Muscle of arm (tissue), 12 donors: ENCODE measurements around the gene RPH3AL. TPM values are rescaled to one million over a fixed set of nuclear protein-coding genes. Genes with fewer than 3 reads are reported as not detected.
A peak's percentile ranks its signal among the peaks of the same experiment; 100 is the strongest.
"Not testable (repeated sequence)": the region's sequence is repeated elsewhere in the genome, so short reads cannot be mapped to it uniquely, and the experiment has no call there.

ENCODE experiments used
- DNase-seq: peaks from one replicate; pipeline ENCODE4 v3.0.0-alpha.2; 2013
- polyA plus RNA-seq, 12 donors: library from polyadenylated mRNA; unstranded; fragments of 120-200 nt; gene quantifications; one replicate each; pipeline ENCODE4 v1.2.1, GENCODE V29; 2013; ENCODE audit not compliant: insufficient read length in 12 of 12

Gene RPH3AL
- polyA plus RNA-seq, 12 donors: 2.5 to 16.6 (median 4.4) TPM; not detected in 1

GRCh38 chr17:320139-320538, 32.5 kb downstream of the RPH3AL start:
- no peak for DNase-seq

DNA sequence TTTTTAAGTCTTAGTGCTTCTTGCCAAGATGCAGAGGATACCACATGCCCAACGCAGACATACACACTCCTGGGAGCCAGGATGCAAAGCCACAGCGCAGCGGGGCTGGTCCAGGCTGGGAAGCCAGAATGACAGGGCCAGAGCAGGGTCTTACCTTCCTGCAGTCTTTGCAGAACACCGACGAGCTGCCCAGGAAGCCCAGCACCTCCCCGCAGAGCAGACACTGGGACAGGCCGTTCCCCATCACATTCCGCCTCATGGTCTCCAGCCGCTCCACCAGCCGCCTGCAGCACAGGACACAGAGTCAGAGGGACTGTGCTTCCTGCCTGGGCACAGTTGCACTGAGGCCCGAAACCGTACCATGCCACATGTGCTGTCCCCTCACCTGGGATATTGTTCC, 33.3 kb downstream of the RPH3AL start:
- DNase-seq: no peak

GRCh38 chr17:317070-317469, 35.5 kb downstream of the RPH3AL start:
- not testable (repeated sequence) for DNase-seq

DNA sequence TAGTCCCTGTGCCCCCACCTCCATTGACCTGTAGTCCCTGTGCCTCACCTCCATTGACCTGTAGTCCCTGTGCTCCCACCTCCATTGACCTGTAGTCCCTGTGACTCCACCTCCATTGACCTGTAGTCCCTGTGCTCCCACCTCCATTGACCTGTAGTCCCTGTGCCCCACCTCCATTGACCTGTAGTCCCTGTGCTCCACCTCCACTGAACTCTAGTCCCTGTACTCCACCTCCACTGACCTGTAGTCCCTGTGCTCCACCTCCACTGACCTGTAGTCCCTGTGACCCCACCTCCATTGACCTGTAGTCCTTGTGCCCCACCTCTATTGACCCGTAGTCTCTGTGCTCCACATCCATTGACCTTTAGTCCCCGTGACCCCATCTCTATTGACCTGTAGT, 37.2 kb downstream of the RPH3AL start:
- DNase-seq: not testable (repeated sequence)

DNA sequence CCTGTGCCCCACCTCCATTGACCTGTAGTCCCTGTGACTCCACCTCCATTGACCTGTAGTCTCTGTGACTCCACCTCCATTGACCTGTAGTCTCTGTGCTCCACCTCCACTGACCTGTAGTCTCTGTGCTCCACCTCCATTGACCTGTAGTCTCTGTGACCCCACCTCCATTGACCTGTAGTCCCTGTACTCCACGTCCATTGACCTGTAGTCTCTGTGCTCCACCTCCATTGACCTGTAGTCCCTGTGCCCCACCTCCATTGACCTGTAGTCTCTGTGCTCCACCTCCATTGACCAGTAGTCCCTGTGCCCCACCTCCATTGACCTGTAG, 38.0 kb downstream of the RPH3AL start:
- not testable (repeated sequence) for DNase-seq

GRCh38 chr17:313911-314613, 38.5 kb downstream of the RPH3AL start:
- no peak for DNase-seq

DNA sequence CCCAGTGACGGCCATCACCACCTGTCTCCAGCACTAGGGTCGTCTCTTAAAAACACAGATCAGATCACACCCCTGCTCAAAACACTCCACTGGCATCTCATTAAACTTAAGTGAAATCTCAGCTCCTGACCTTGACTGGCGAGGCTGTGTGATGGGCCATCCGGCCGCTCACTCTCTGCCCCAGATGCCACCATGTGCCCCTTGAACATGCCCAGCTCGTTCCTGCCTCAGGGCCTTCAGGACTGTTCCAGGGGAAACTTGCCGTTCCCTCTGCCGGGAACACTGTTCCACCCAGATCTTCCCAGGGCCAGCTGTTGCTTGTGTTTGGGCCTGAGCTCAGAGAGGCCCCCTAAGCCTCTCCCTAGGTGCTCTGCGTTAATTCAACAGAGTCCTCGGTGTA, 39.4 kb downstream of the RPH3AL start:
- no peak for DNase-seq

GRCh38 chr17:312476-313148, 40.0 kb downstream of the RPH3AL start:
- DNase-seq: no peak

DNA sequence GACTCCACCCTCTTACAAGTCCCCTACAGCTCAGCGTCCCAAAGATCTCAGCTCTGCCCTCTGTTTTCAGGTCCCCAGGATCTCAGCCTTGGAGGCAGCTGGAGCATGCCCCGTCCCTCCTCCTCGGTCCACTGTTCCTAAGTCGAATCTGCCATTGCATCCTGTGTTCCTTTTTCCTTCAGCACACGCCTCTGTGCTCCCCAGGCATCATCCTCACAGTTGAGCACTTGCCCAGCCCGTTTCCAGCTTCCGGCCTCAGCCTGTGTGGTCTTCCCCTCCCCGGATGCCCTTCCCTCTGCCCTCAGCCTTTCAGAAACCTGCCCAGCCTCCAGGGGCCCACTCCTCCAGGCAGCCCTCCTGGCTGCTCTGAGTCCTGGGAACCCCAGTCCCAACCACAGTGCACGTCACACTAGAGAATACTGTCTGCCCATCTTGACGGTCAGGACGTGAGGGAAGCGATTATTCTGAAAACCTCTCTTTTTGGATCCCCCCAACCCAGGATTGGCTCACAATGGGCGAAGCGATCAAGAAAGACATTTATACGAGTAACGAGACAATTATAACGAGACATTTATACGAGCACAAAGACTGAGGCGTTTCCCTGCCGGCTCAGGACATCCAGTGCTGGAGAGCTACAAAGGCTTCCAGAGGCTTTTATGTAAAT, 41.4 kb downstream of the RPH3AL start:
- no peak for DNase-seq

GRCh38 chr17:310111-311010, 42.2 kb downstream of the RPH3AL start:
- no peak for DNase-seq

DNA sequence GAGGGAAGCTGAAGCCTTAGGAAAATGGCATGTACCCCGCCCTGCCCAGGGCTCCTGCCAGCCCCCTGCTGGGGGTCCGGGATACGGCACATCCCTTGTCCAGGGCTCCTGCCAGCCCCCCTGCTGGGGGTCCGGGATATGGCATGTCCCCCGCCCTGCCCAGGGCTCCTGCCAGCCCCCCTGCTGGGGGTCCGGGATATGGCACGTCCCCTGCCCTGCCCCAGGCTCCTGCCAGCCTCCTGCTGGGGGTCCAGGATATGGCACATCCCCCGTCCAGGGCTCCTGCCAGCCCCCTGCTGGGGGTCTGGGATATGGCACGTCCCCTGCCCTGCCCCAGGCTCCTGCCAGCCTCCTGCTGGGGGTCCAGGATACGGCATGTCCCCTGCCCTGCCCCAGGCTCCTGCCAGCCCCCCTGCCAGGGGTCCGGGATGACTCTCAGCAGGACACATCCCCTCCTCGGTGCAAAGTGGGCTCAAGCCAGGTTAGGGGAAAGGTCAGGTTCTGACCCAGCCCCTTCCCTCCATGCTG, 43.2 kb downstream of the RPH3AL start:
- no peak for DNase-seq

GRCh38 chr17:307741-308507, 44.7 kb downstream of the RPH3AL start:
- DNase-seq: peak; percentile 81

- no peak for DNase-seq
Measured at GRCh38 chr17:307295-307691, 45.3 kb downstream of the RPH3AL start.

DNA sequence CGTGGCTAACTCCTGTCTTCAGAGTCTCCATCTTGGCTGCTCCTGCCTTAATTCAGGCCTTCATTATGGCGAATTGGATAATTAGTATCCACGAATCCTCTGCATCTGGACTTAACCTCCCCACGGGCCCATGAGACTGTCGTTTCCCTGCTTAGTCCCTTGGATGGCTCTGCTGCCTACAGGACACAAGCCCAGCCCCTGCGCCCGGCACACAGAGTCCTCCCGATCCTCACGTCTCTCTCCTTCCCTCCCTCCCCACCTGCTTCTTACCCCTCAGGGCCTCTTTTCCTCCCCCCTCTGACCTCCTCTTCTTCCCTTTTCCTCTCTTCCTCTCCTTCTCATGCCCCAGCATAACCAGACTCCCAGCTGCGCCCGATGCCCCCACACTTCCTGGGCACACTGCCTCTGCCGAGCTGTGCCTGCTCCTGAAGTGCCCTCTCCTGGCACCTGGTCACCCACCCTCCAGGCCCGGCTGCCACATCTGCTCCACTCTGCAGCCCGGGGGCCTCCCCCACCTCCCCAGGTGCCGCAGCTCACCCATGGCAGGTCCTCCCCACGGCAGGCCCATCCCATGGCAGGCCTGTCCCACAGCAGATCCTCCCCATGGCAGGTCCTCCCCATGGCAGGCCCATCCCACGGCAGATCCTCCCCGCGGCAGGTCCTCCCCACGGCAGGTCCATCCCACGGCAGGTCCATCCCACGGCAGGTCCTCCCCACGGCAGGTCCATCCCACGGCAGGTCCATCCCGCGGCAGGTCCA, 45.9 kb downstream of the RPH3AL start:
- no peak for DNase-seq

DNA sequence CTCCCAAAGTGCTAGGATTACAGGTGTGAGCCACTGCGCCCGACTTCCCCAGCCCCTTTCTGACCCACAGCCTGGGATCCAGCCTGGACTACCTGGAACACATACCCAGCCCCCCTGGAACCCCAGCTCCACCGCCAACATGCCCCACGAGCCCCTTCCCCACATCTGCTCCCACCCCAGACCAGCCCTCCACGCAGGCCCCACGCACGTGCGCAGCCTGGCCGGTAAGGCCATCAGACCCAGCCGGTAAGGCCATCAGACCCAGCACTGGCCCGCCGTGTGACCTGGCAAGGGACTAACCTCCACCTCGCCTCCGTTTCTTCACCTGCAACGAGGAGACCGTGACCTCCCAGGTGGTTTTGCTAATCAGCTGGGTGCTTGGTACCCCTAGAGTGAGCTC, 46.5 kb downstream of the RPH3AL start:
- no peak for DNase-seq

GRCh38 chr17:305090-305976, 47.3 kb downstream of the RPH3AL start:
- DNase-seq: no peak

DNA sequence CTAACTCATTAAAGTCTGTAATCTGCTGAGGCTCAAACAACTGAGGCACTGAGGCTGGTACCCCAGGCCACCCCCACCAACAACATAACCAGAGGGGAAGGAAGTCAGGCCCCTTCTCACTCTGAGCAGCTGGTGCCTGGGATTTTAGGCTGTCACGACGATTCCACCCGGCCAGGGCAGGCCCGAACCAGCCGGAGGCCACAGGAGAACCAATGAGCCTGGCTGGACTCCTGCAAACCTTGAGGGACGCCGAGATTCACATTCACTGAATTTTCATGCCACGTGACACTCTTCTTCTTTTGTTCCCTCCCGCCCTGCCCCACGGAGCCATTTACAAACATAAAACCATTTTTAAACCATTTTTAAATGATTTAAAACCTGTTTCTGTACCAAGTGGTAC, 48.1 kb downstream of the RPH3AL start:
- peak; percentile 58 for DNase-seq

GRCh38 chr17:303168-303567, 49.4 kb downstream of the RPH3AL start:
- DNase-seq: no peak

DNA sequence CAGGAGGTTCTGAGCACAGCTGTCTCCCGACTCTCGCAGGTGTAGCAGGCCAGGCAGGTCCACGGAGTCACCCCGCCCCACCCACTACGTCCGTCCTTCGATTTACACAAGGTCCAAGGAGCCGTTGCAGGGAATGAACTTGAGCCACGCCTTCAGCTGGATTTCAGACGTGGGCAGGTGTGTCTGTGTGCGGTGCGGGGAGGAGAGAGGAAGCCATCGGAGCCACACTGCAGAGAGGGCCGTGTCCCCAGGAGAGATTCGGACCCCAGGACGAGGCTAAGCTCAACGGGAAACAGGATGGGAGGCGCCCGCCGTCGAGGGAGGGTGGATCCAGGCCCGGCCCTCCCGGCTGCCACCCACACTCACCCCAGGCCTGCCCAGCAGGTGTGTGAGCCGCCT, 50.3 kb downstream of the RPH3AL start:
- no peak for DNase-seq
